ENCODE results near the gene PCP2. TPM values are rescaled to one million over a fixed set of nuclear protein-coding genes. Genes with fewer than 3 reads are reported as not detected.

PCP2 gene
- total RNA-seq, 1 donor from 2014 or later = 1.0 TPM

- Mint-ChIP-seq H3K4me3 (peak overlapping the region; percentile 79), H3K9me3 (no peaks in the 10 kb centered on the region)
- peak; percentile 92 for DNase-seq (ENCODE audit: extremely low spot score, unreplicated experiment)
Measured at GRCh38 chr19:7652061-7652641, 18.6 kb upstream of the PCP2 start.

GRCh38 chr19:7650148-7650547, 16.6 kb upstream of the PCP2 start:
- TF ChIP-seq CTCF (conservative IDR thresholded peaks at IDR 0.05) = no peak
- Mint-ChIP-seq H3K4me1 (ENCODE audit: unreplicated experiment) (peaks cover 14% of the 10 kb centered on the region), H3K27me3 (peaks cover 9% of the 10 kb centered on the region), H3K36me3 (no peaks in the 10 kb centered on the region), H3K9me3 (no peaks in the 10 kb centered on the region), H3K27ac (no peak overlapping the region), H3K4me3 (no peak overlapping the region)
- DNase-seq (ENCODE audit: extremely low spot score, unreplicated experiment) = no peak

More at GRCh38 chr19:7652061-7652641, 18.6 kb upstream of the PCP2 start:
- Mint-ChIP-seq H3K36me3 (no peaks in the 10 kb centered on the region), H3K4me1 (ENCODE audit: unreplicated experiment) (peaks cover 14% of the 10 kb centered on the region), H3K27ac (peak overlapping the region; percentile 74), H3K27me3 (peaks cover 9% of the 10 kb centered on the region)
- TF ChIP-seq CTCF (conservative IDR thresholded peaks at IDR 0.05) = peak; percentile 100

GRCh38 chr19:7648265-7649014, 14.9 kb upstream of the PCP2 start:
- no peaks in the 10 kb centered on the region for H3K9me3 Mint-ChIP-seq
- no peak overlapping the region for H3K27ac Mint-ChIP-seq
- TF ChIP-seq CTCF (conservative IDR thresholded peaks at IDR 0.05) = no peak
- no peaks in the 10 kb centered on the region for H3K36me3 Mint-ChIP-seq
- no peak for DNase-seq (ENCODE audit: extremely low spot score, unreplicated experiment)
- peaks cover 11% of the 10 kb centered on the region for H3K4me1 Mint-ChIP-seq (ENCODE audit: unreplicated experiment)
- no peak overlapping the region for H3K4me3 Mint-ChIP-seq
- peaks cover 9% of the 10 kb centered on the region for H3K27me3 Mint-ChIP-seq

GRCh38 chr19:7647156-7647555, 13.6 kb upstream of the PCP2 start:
- no peak for TF ChIP-seq CTCF (conservative IDR thresholded peaks at IDR 0.05)
- Mint-ChIP-seq H3K4me3 (no peak overlapping the region), H3K9me3 (no peaks in the 10 kb centered on the region), H3K27ac (no peak overlapping the region), H3K27me3 (peaks cover 7% of the 10 kb centered on the region), H3K36me3 (no peaks in the 10 kb centered on the region), H3K4me1 (ENCODE audit: unreplicated experiment) (peaks cover 3% of the 10 kb centered on the region)
- no peak for DNase-seq (ENCODE audit: extremely low spot score, unreplicated experiment)

- H3K9me3 Mint-ChIP-seq = no peaks in the 10 kb centered on the region
- H3K36me3 Mint-ChIP-seq = no peaks in the 10 kb centered on the region
- no peaks in the 10 kb centered on the region for H3K4me1 Mint-ChIP-seq (ENCODE audit: unreplicated experiment)
Measured at GRCh38 chr19:7646426-7646700, 12.8 kb upstream of the PCP2 start.

More at GRCh38 chr19:7646426-7646700, 12.8 kb upstream of the PCP2 start:
- Mint-ChIP-seq H3K27ac (no peak overlapping the region), H3K4me3 (no peak overlapping the region), H3K27me3 (peaks cover 3% of the 10 kb centered on the region)
- no peak for DNase-seq (ENCODE audit: extremely low spot score, unreplicated experiment)
- no peak for TF ChIP-seq CTCF (conservative IDR thresholded peaks at IDR 0.05)
